Measurements from ENCODE around the gene P4HB.

DNA sequence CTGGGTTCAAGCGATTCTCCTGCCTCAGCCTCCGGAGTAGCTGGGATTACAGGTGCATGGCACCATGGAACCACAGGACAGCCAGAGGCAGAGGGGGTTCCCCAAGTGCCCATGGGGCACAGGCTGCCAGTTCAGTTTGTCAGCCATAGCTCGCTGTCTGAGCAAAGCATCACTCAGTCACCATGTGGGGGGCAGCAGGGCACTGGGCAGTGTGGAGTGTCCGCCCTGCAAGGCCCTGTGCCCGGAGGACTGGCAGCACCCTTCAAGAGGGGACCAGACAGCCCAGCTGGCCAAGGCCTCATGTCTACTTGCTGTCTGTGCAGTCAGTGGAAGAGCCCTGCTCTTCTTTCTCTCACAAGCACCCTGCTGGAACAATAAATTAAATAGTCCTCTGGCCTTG, 24.6 kb upstream of the P4HB start:
- TF ChIP-seq, protein P1, sequence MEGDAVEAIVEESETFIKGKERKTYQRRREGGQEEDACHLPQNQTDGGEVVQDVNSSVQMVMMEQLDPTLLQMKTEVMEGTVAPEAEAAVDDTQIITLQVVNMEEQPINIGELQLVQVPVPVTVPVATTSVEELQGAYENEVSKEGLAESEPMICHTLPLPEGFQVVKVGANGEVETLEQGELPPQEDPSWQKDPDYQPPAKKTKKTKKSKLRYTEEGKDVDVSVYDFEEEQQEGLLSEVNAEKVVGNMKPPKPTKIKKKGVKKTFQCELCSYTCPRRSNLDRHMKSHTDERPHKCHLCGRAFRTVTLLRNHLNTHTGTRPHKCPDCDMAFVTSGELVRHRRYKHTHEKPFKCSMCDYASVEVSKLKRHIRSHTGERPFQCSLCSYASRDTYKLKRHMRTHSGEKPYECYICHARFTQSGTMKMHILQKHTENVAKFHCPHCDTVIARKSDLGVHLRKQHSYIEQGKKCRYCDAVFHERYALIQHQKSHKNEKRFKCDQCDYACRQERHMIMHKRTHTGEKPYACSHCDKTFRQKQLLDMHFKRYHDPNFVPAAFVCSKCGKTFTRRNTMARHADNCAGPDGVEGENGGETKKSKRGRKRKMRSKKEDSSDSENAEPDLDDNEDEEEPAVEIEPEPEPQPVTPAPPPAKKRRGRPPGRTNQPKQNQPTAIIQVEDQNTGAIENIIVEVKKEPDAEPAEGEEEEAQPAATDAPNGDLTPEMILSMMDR (IDR thresholded peaks at IDR 0.05), result no peak
- TF ChIP-seq POLR2A (IDR thresholded peaks at IDR 0.05), result no peak

Measured in breast epithelium (tissue), 3 donors.